CD4-positive, alpha-beta T cell (primary cell): ENCODE data around the gene LHFPL6. TPM values are rescaled to one million over a fixed set of nuclear protein-coding genes. Genes with fewer than 3 reads are reported as not detected.

Experiments
- ATAC-seq: fragments of 200-7000 bp; cut with Tn5 transposase; one replicate; pipeline ENCODE4 v1.10.0; 2022; ENCODE audit warnings: mild to moderate bottlenecking; ENCODE audit not compliant: poor library complexity
- CTCF ChIA-PET: fragments of 350-600 bp; sonication (Branson Sonifier 250); formaldehyde crosslinking; loops from one replicate; lab custom pipeline; 2021; ENCODE audit warnings: antibody characterized with exemption, inconsistent platforms; lab: Charles Lee
- POLR2A ChIA-PET: fragments of 350-600 bp; sonication (Branson Sonifier 250); formaldehyde crosslinking; loops from one replicate; lab custom pipeline; 2021; ENCODE audit warnings: antibody characterized with exemption, inconsistent platforms; lab: Charles Lee
- DNase-seq, 14 experiments: peaks; one replicate each; pipeline ENCODE4 v3.0.0-alpha.2; 2013 to 2020; ENCODE audit warnings: mixed read lengths in 2 of 14
- H3K27ac ChIP-seq, 2 donors: one replicate each; pipeline versions ENCODE4 v1.5.1 to v1.7.0; 2013; ENCODE audit warnings: low read length in 2 of 2, low read depth in 1 of 2, mild to moderate bottlenecking in 1 of 2
- H3K27me3 ChIP-seq, 2 experiments: 1 replicate in 1 of 2; 2 replicates in 1 of 2; pipeline versions ENCODE4 v1.6.1 to v1.7.0; 2013; ENCODE audit warnings: low read length in 2 of 2, control low read depth in 1 of 2, mild to moderate bottlenecking in 1 of 2, moderate library complexity in 1 of 2; ENCODE audit not compliant: insufficient read depth in 2 of 2, control insufficient read depth in 1 of 2
- H3K36me3 ChIP-seq: one replicate; pipeline ENCODE4 v1.6.1; 2013; ENCODE audit warnings: low read length, control low read depth; ENCODE audit not compliant: insufficient read depth
- H3K4me1 ChIP-seq: one replicate; pipeline ENCODE4 v1.6.1; 2013; ENCODE audit warnings: low read length, control low read depth; ENCODE audit not compliant: insufficient read depth
- H3K4me3 ChIP-seq: one replicate; pipeline ENCODE4 v1.5.1; 2013; ENCODE audit warnings: mild to moderate bottlenecking, low read length, moderate library complexity
- H3K9me3 ChIP-seq, 2 experiments: 1 replicate in 1 of 2; 2 replicates in 1 of 2; pipeline versions ENCODE4 v1.6.1 to v1.7.0; 2013; ENCODE audit warnings: low read length in 2 of 2, mild to moderate bottlenecking in 2 of 2, control low read depth in 1 of 2, moderate library complexity in 1 of 2; ENCODE audit not compliant: control insufficient read depth in 1 of 2, insufficient read depth in 1 of 2
- H3K27ac Mint-ChIP-seq: one replicate; pipeline ENCODE4 v1.8.0; 2020; ENCODE audit warnings: mixed read lengths
- H3K27me3 Mint-ChIP-seq: one replicate; pipeline ENCODE4 v1.8.0; 2021; ENCODE audit warnings: mixed read lengths
- H3K36me3 Mint-ChIP-seq: one replicate; pipeline ENCODE4 v1.8.0; 2021; ENCODE audit warnings: low read depth, mixed read lengths
- H3K4me1 Mint-ChIP-seq: one replicate; pipeline ENCODE4 v1.8.0; 2021; ENCODE audit warnings: low read depth, mixed read lengths
- H3K4me3 Mint-ChIP-seq: one replicate; pipeline ENCODE4 v1.8.0; 2020; ENCODE audit warnings: mild to moderate bottlenecking, mixed read lengths
- H3K9me3 Mint-ChIP-seq: one replicate; pipeline ENCODE4 v1.8.0; 2020; ENCODE audit warnings: mixed read lengths
- intact Hi-C, 2 experiments: fragments of 100-400 bp; cut with DNase I in 1 of 2; cut with micrococcal nuclease in 1 of 2; formaldehyde crosslinking; loops; one replicate each; pipeline versions ENCODE4 v1.15.1 to v1.9.0; 2023 to 2025; cut with DNase I, micrococcal nuclease
- total RNA-seq, 174 experiments: library from RNA in 2 of 174; stranded (reverse) in 2 of 174; gene quantifications; one replicate each; pipeline ENCODE4 v1.2.3 and lab custom pipeline; 2021 to 2026
- TF ChIP-seq, protein P1 (sequence below): fragments of 200-600 bp; IDR thresholded peaks from one replicate; pipeline ENCODE4 v1.8.0; 2022; ENCODE audit warnings: antibody characterized with exemption, mild to moderate bottlenecking

LHFPL6 gene
- total RNA-seq, 2 experiments from 2014 or later: not detected

DNA sequence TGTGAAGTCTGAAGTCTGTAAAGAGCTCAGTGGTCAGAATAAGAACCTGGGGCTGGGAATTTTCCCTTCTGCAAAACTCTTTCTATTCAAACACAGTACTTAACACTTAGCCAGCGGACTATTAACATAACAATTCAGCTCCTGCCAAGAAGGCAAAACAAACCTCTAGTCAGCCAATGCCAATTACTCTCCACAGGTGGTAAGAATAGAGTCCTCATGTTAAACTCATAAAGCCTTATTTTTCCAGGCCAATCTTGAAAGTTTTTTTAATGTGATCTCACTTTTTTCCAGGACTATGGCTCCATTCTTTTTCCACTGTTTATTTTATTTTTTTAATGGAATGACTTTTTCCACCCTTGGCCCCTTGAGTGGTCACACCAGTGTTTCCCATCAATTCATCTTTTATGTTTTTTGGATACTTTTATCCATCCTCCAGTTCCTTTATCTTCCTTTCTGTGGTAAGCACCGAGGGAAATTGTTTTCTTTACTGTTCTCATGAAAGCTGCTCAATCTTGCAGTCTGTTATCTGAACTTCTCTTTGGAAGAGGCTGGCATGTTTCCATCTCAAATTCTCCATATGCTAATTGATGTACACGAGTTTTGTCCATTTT is 217.3 kb downstream of the LHFPL6 start:
- no peak overlapping the region for H3K27ac Mint-ChIP-seq
- ChIA-PET POLR2A (interaction anchor here (0.7 kb wide), 1 partner anchor 55 kb away, joined by 3 read pairs; no protein-coding TSS in a partner anchor), CTCF (no interaction called here)
- no peak for DNase-seq
- H3K4me3 ChIP-seq: no peak overlapping the region
- intact Hi-C loops: no loop called here
- H3K4me3 Mint-ChIP-seq: no peak overlapping the region
- no peak overlapping the region for H3K27ac ChIP-seq
- no peaks in the 10 kb centered on the region for H3K4me1 Mint-ChIP-seq
- H3K27me3 Mint-ChIP-seq: peaks cover 5% of the 10 kb centered on the region
- no peaks in the 10 kb centered on the region for H3K9me3 Mint-ChIP-seq
- TF ChIP-seq, protein P1, sequence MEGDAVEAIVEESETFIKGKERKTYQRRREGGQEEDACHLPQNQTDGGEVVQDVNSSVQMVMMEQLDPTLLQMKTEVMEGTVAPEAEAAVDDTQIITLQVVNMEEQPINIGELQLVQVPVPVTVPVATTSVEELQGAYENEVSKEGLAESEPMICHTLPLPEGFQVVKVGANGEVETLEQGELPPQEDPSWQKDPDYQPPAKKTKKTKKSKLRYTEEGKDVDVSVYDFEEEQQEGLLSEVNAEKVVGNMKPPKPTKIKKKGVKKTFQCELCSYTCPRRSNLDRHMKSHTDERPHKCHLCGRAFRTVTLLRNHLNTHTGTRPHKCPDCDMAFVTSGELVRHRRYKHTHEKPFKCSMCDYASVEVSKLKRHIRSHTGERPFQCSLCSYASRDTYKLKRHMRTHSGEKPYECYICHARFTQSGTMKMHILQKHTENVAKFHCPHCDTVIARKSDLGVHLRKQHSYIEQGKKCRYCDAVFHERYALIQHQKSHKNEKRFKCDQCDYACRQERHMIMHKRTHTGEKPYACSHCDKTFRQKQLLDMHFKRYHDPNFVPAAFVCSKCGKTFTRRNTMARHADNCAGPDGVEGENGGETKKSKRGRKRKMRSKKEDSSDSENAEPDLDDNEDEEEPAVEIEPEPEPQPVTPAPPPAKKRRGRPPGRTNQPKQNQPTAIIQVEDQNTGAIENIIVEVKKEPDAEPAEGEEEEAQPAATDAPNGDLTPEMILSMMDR: no peak
- ATAC-seq: no peak
- H3K27me3 ChIP-seq: no peaks in the 10 kb centered on the region
- no peaks in the 10 kb centered on the region for H3K36me3 Mint-ChIP-seq
- H3K9me3 ChIP-seq: no peaks in the 10 kb centered on the region
- no peaks in the 10 kb centered on the region for H3K4me1 ChIP-seq
- no peaks in the 10 kb centered on the region for H3K36me3 ChIP-seq

DNA sequence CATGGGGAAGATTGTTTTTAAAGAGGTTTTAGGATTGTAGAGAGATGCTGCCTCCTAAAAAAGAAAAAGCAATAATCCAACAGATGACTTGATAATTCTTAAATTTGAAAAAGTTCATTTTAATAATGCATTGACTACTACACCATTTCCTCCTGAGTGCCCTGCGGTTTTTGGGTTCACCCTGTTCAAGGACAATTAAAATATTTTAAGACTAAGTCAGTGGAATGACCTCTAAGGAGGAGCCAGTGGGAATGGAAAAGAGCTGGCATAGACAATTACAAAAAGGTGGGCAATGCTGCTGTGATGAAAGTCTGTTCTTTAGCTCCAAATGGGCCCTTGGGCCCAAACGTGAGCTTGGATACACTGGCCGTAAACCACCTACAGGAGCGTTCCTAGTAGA is 217.8 kb downstream of the LHFPL6 start:
- Histone ChIP-seq H3K9me3 (no peaks in the 10 kb centered on the region), H3K27ac (no peak overlapping the region), H3K4me1 (no peaks in the 10 kb centered on the region), H3K36me3 (no peaks in the 10 kb centered on the region), H3K27me3 (no peaks in the 10 kb centered on the region), H3K4me3 (no peak overlapping the region)
- TF ChIP-seq, protein P1: no peak
- no peak overlapping the region for H3K27ac Mint-ChIP-seq
- intact Hi-C loops: no loop called here
- no peak overlapping the region for H3K4me3 Mint-ChIP-seq
- no peaks in the 10 kb centered on the region for H3K36me3 Mint-ChIP-seq
- H3K9me3 Mint-ChIP-seq: no peaks in the 10 kb centered on the region
- POLR2A ChIA-PET: interaction anchor here (0.7 kb wide), 1 partner anchor 56 kb away, joined by 3 read pairs; no protein-coding TSS in a partner anchor
- peaks cover 5% of the 10 kb centered on the region for H3K27me3 Mint-ChIP-seq
- H3K4me1 Mint-ChIP-seq: no peaks in the 10 kb centered on the region
- ATAC-seq: no peak
- CTCF ChIA-PET: no interaction called here
- no peak for DNase-seq

DNA sequence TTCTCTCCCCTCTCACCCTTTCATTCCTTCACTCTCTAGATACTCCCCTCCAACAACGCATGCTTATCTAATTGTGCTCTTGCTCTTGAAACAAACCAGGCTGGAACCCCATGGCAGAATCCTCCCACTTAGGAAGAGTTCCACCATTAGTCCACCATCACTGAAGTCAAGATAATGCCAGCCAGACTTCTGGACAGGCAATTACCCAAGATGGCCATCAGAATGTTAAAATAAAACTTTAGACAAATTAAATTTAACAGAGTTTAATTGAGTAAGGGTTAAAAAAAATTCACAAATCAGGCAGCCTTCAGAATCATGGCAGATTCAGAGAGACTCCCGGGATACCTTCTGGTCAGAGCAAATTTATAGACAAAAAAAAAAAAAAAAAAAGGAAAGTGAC is 221.5 kb downstream of the LHFPL6 start:
- Mint-ChIP-seq H3K4me1 (no peaks in the 10 kb centered on the region), H3K27ac (no peak overlapping the region), H3K4me3 (no peak overlapping the region), H3K36me3 (no peaks in the 10 kb centered on the region), H3K27me3 (peaks cover 15% of the 10 kb centered on the region), H3K9me3 (no peaks in the 10 kb centered on the region)
- ChIA-PET POLR2A (no interaction called here), CTCF (no interaction called here)
- DNase-seq (no peak), ATAC-seq (no peak)
- Histone ChIP-seq H3K4me3 (no peak overlapping the region), H3K4me1 (no peaks in the 10 kb centered on the region), H3K27me3 (no peaks in the 10 kb centered on the region), H3K36me3 (no peaks in the 10 kb centered on the region), H3K9me3 (no peaks in the 10 kb centered on the region), H3K27ac (no peak overlapping the region)
- TF ChIP-seq, protein P1: no peak
- intact Hi-C loops: no loop called here
